IPS-20b (cell line): ENCODE measurements around the gene MAPK8IP1.
"Not testable (repeated sequence)": the region's sequence is repeated elsewhere in the genome, so short reads cannot be mapped to it uniquely, and the experiment has no call there.

Experiments used
- H3K27ac ChIP-seq: one replicate; pipeline ENCODE4 v1.5.1; 2013; ENCODE audit warnings: low read length
- H3K27me3 ChIP-seq: 2 replicates; pipeline ENCODE4 v1.6.1; 2013; ENCODE audit warnings: mild to moderate bottlenecking, low read length, inconsistent platforms; ENCODE audit not compliant: insufficient read depth
- H3K36me3 ChIP-seq: 2 replicates; pipeline ENCODE4 v1.6.1; 2013; ENCODE audit warnings: low read depth, mild to moderate bottlenecking, inconsistent platforms, low read length, moderate library complexity; ENCODE audit not compliant: insufficient read depth
- H3K4me1 ChIP-seq: 2 replicates; pipeline ENCODE4 v1.6.1; 2013; ENCODE audit warnings: mild to moderate bottlenecking, control low read depth, inconsistent platforms, low read length, moderate library complexity; ENCODE audit not compliant: insufficient read depth
- H3K4me3 ChIP-seq: 2 replicates; pipeline ENCODE4 v1.5.1; 2013; ENCODE audit warnings: mild to moderate bottlenecking, low read length, inconsistent platforms
- H3K9ac ChIP-seq: 2 replicates; pipeline ENCODE4 v1.6.1; 2013; ENCODE audit warnings: low read depth, mild to moderate bottlenecking, inconsistent platforms, low read length, moderate library complexity
- H3K9me3 ChIP-seq: 2 replicates; pipeline ENCODE4 v1.6.1; 2013; ENCODE audit warnings: mild to moderate bottlenecking, low read depth, low read length, inconsistent platforms; ENCODE audit not compliant: insufficient read depth

The MAPK8IP1 gene

GRCh38 chr11:45902452-45903380 is 17.3 kb downstream of the MAPK8IP1 start:
- peaks cover 13% of the 10 kb centered on the region for H3K36me3 ChIP-seq
- no peaks in the 10 kb centered on the region for H3K9me3 ChIP-seq
- no peak overlapping the region for H3K27ac ChIP-seq
- peaks cover 10% of the 10 kb centered on the region for H3K27me3 ChIP-seq
- H3K4me1 ChIP-seq = peaks cover 2% of the 10 kb centered on the region; the same call in 1 of the 2 replicates
- no peak overlapping the region for H3K9ac ChIP-seq
- H3K4me3 ChIP-seq = no peak overlapping the region

- peaks cover 13% of the 10 kb centered on the region for H3K36me3 ChIP-seq
- no peaks in the 10 kb centered on the region for H3K9me3 ChIP-seq
- no peak overlapping the region for H3K9ac ChIP-seq
- H3K27ac ChIP-seq = no peak overlapping the region
- no peak overlapping the region for H3K4me3 ChIP-seq
- no peaks in the 10 kb centered on the region; the same call in 1 of the 2 replicates for H3K4me1 ChIP-seq
- H3K27me3 ChIP-seq = peaks cover 10% of the 10 kb centered on the region
Observed at GRCh38 chr11:45904309-45904915, 19.0 kb downstream of the MAPK8IP1 start.

- no peaks in the 10 kb centered on the region for H3K9me3 ChIP-seq
Observed at GRCh38 chr11:45905095-45905494, 19.6 kb downstream of the MAPK8IP1 start.

GRCh38 chr11:45905576-45905975 is 20.1 kb downstream of the MAPK8IP1 start:
- H3K4me1 ChIP-seq, H3K27ac ChIP-seq, H3K9me3 ChIP-seq, H3K4me3 ChIP-seq, H3K27me3 ChIP-seq, H3K9ac ChIP-seq: not testable (repeated sequence)
- H3K36me3 ChIP-seq = peaks cover 18% of the 10 kb centered on the region

More at GRCh38 chr11:45905095-45905494, 19.6 kb downstream of the MAPK8IP1 start:
- peaks cover 10% of the 10 kb centered on the region for H3K27me3 ChIP-seq
- no peak overlapping the region for H3K4me3 ChIP-seq
- no peak overlapping the region for H3K27ac ChIP-seq
- H3K36me3 ChIP-seq = peaks cover 13% of the 10 kb centered on the region
- no peaks in the 10 kb centered on the region; the same call in 1 of the 2 replicates for H3K4me1 ChIP-seq
- H3K9ac ChIP-seq = no peak overlapping the region

GRCh38 chr11:45906096-45906682 is 20.7 kb downstream of the MAPK8IP1 start:
- H3K27me3 ChIP-seq = peaks cover 2% of the 10 kb centered on the region; the same call in 1 of the 2 replicates
- H3K9ac ChIP-seq = no peak overlapping the region
- no peak overlapping the region for H3K4me3 ChIP-seq
- no peak overlapping the region for H3K27ac ChIP-seq
- no peaks in the 10 kb centered on the region for H3K9me3 ChIP-seq
- peaks cover 20% of the 10 kb centered on the region for H3K36me3 ChIP-seq
- H3K4me1 ChIP-seq = no peaks in the 10 kb centered on the region

- Histone ChIP-seq H3K4me3 (no peak within 1 kb of the TSS), H3K27me3 (no peaks in the 10 kb centered on the region), H3K9me3 (no peaks in the 10 kb centered on the region), H3K36me3 (peaks cover 23% of the 10 kb centered on the region), H3K9ac (no peak within 1 kb of the TSS), H3K27ac (no peak within 1 kb of the TSS), H3K4me1 (no peaks in the 10 kb centered on the region)
Observed at GRCh38 chr11:45906965-45907611, 21.6 kb downstream of the MAPK8IP1 start, which contains the start of gene FREY1. Gene FREY1 (minus strand): TSS chr11:45907271. CDS start chr11:45907245, 26 bp downstream.

- Histone ChIP-seq H3K27me3 (no peaks in the 10 kb centered on the region), H3K9me3 (no peaks in the 10 kb centered on the region), H3K36me3 (peaks cover 23% of the 10 kb centered on the region), H3K4me1 (no peaks in the 10 kb centered on the region), H3K9ac (no peak overlapping the region), H3K4me3 (no peak overlapping the region), H3K27ac (no peak overlapping the region)
Observed at GRCh38 chr11:45907911-45908370, 22.5 kb downstream of the MAPK8IP1 start.

GRCh38 chr11:45909594-45910475 is 24.4 kb downstream of the MAPK8IP1 start:
- no peak overlapping the region for H3K4me3 ChIP-seq
- no peaks in the 10 kb centered on the region for H3K27me3 ChIP-seq
- no peaks in the 10 kb centered on the region for H3K9me3 ChIP-seq
- H3K36me3 ChIP-seq = peaks cover 25% of the 10 kb centered on the region
- H3K27ac ChIP-seq = no peak overlapping the region
- H3K9ac ChIP-seq = no peak overlapping the region
- no peaks in the 10 kb centered on the region for H3K4me1 ChIP-seq

GRCh38 chr11:45910623-45911022 is 25.2 kb downstream of the MAPK8IP1 start:
- H3K36me3 ChIP-seq = peaks cover 33% of the 10 kb centered on the region
- no peak overlapping the region for H3K4me3 ChIP-seq
- no peaks in the 10 kb centered on the region for H3K9me3 ChIP-seq
- H3K4me1 ChIP-seq = no peaks in the 10 kb centered on the region
- no peak overlapping the region for H3K9ac ChIP-seq
- no peaks in the 10 kb centered on the region for H3K27me3 ChIP-seq
- H3K27ac ChIP-seq = no peak overlapping the region

- no peak overlapping the region for H3K4me3 ChIP-seq
- no peak overlapping the region for H3K27ac ChIP-seq
- no peaks in the 10 kb centered on the region for H3K9me3 ChIP-seq
- H3K4me1 ChIP-seq = 0 out of 2 replicates have a peak, but pooled peaks cover 2% of the 10 kb centered on the region
- H3K9ac ChIP-seq = no peak overlapping the region
- no peaks in the 10 kb centered on the region for H3K27me3 ChIP-seq
- H3K36me3 ChIP-seq = peaks cover 40% of the 10 kb centered on the region
Observed at GRCh38 chr11:45913514-45913913, 28.1 kb downstream of the MAPK8IP1 start.
